ENCODE data around the gene RGL3. TPM values are rescaled to one million over a fixed set of nuclear protein-coding genes. Genes with fewer than 3 reads are reported as not detected.
A peak's percentile ranks its signal among the peaks of the same experiment; 100 is the strongest.

Gene RGL3
- total and polyA plus RNA-seq, 10 donors: 5.1 to 57.7 (median 23.0) TPM

- WGBS, 5 donors: 70 to 85% (median 72%) methylated on average over 19 to 23 of the region's 23 CpGs
- TF ChIP-seq POLR2AphosphoS5 (IDR thresholded peaks at IDR 0.05) (peak; percentile 43 to 65 (median 56)), POLR2A (IDR thresholded peaks at IDR 0.05) (no peak), CTCF (IDR thresholded peaks at IDR 0.05 in 8 of 11, conservative IDR thresholded peaks at IDR 0.05 in 3 of 11) (peak; percentile 66 to 93 (median 88))
- peak overlapping the region in 1 of 8 donors; percentile 7 for H3K27ac ChIP-seq
- H3K4me1 ChIP-seq: peaks cover 0 to 18% (median 0%) of the 10 kb centered on the region in 6 donors
- H3K36me3 ChIP-seq: peaks cover 4 to 94% (median 90%) of the 10 kb centered on the region in 6 donors
- peaks cover 0 to 3% (median 0%) of the 10 kb centered on the region in 7 donors for H3K27me3 ChIP-seq (replicated peaks in 1 of 7)
- intact Hi-C loops (cut with DNase I; ENCODE audit: low total_unique reads): no loop called here
- H3K9me3 ChIP-seq: no peaks in the 10 kb centered on the region
- no peak overlapping the region for H3K4me3 ChIP-seq
- peak; percentile 90 for DNase-seq
Measured at GRCh38 chr19:11446652-11447301, 27.7 kb upstream of the RGL3 start.

GRCh38 chr19:11446271-11446651 lies 27.1 kb upstream of the RGL3 start:
- intact Hi-C loops (cut with DNase I; ENCODE audit: low total_unique reads): no loop called here
- no peak for DNase-seq
- WGBS, 5 donors: 89 to 95% (median 91%) methylated on average over 10 to 14 of the region's 14 CpGs
- Histone ChIP-seq H3K4me1 (peaks cover 0 to 23% (median 0%) of the 10 kb centered on the region in 6 donors), H3K27ac (peak overlapping the region in 1 of 8 donors; percentile 7), H3K36me3 (peaks cover 4 to 99% (median 96%) of the 10 kb centered on the region in 6 donors), H3K9me3 (no peaks in the 10 kb centered on the region), H3K27me3 (replicated peaks in 1 of 7) (no peaks in the 10 kb centered on the region), H3K4me3 (no peak overlapping the region)
- no peak for TF ChIP-seq POLR2AphosphoS5 (IDR thresholded peaks at IDR 0.05)
- no peak for TF ChIP-seq POLR2A (IDR thresholded peaks at IDR 0.05)
- no peak for TF ChIP-seq CTCF (IDR thresholded peaks at IDR 0.05 in 8 of 11, conservative IDR thresholded peaks at IDR 0.05 in 3 of 11)

GRCh38 chr19:11445141-11445540 lies 26.0 kb upstream of the RGL3 start:
- WGBS, 5 donors: 94 to 96% (median 95%) methylated on average over 8 to 13 of the region's 13 CpGs
- intact Hi-C loops (cut with DNase I; ENCODE audit: low total_unique reads): no loop called here

More at GRCh38 chr19:11445141-11445540, 26.0 kb upstream of the RGL3 start:
- H3K27ac ChIP-seq: no peak overlapping the region
- no peaks in the 10 kb centered on the region for H3K9me3 ChIP-seq
- TF ChIP-seq CTCF (IDR thresholded peaks at IDR 0.05 in 8 of 11, conservative IDR thresholded peaks at IDR 0.05 in 3 of 11) (no peak), POLR2A (IDR thresholded peaks at IDR 0.05) (no peak), POLR2AphosphoS5 (IDR thresholded peaks at IDR 0.05) (no peak)
- H3K4me3 ChIP-seq: no peak overlapping the region
- H3K4me1 ChIP-seq: peaks cover 0 to 30% (median 0%) of the 10 kb centered on the region in 6 donors
- H3K36me3 ChIP-seq: peaks cover 4 to 100% (median 97%) of the 10 kb centered on the region in 6 donors
- no peak for DNase-seq
- H3K27me3 ChIP-seq (replicated peaks in 1 of 7): no peaks in the 10 kb centered on the region
